ENCODE data around the gene ADORA3.

GRCh38 chr1:111483876-111484275 is 19.6 kb downstream of the ADORA3 start:
- TF ChIP-seq CTCF (IDR thresholded peaks at IDR 0.05) (no peak), ZFX (IDR thresholded peaks at IDR 0.05; ENCODE audit: borderline replicate concordance) (no peak)

Measured in 22Rv1 (cell line).